A549 (cell line): ENCODE results near the gene TBL1X. TPM values are rescaled to one million over a fixed set of nuclear protein-coding genes. Genes with fewer than 3 reads are reported as not detected.

ENCODE experiments used
- ATAC-seq, 2 experiments: fragments of 200-7000 bp in 1 of 2; fragments of >200 bp in 1 of 2; cut with Nextera tagmentation in 1 of 2; cut with Tn5 transposase in 1 of 2; 3 replicates each; pipeline versions ENCODE4 v1.8.0 to v1.9.1; 2018 to 2020; ENCODE audit warnings: mild to moderate bottlenecking in 1 of 2, moderate library complexity in 1 of 2
- CTCF ChIA-PET: fragments of 300-600 bp; sonication (Branson Sonifier 250); formaldehyde crosslinking; extraction: SDS; loops from one replicate; lab custom pipeline; 2021; ENCODE audit warnings: antibody characterized with exemption, inconsistent platforms; lab: Yijun Ruan, JAX
- POLR2A ChIA-PET: fragments of 350-600 bp; formaldehyde crosslinking; extraction: SDS; loops from one replicate; lab custom pipeline; 2021; ENCODE audit warnings: antibody characterized with exemption, inconsistent platforms; lab: Yijun Ruan, JAX
- DNase-seq, 2 experiments: peaks; one replicate each; pipeline versions ENCODE4 v3.0.0 to v3.0.0-alpha.2; 2011 to 2016; ENCODE audit warnings: low read depth in 1 of 2, low spot score in 1 of 2
- FAIRE-seq: peaks from 2 replicates; lab custom pipeline; 2011; peaks lifted over from hg19 to GRCh38; lab: Jason Lieb, UNC
- H3K27ac ChIP-seq, 2 experiments: fragments of >200 bp; sonication (Bioruptor Twin); formaldehyde crosslinking; 3 replicates each; pipeline ENCODE4 v1.5.1; 2016 to 2017
- H3K4me1 ChIP-seq: fragments of >200 bp; sonication (Bioruptor Twin); formaldehyde crosslinking; 3 replicates; pipeline ENCODE4 v1.6.1; 2016
- H3K4me2 ChIP-seq: fragments of >200 bp; sonication (Bioruptor Twin); formaldehyde crosslinking; 3 replicates; pipeline ENCODE4 v1.6.1; 2016
- H3K4me3 ChIP-seq: fragments of >200 bp; sonication (Bioruptor Twin); formaldehyde crosslinking; 3 replicates; pipeline ENCODE4 v1.5.1; 2016
- H3K9me3 ChIP-seq: fragments of >200 bp; sonication (Bioruptor Twin); formaldehyde crosslinking; 3 replicates; pipeline ENCODE4 v1.6.1; 2016
- CBX8 ChIP-seq: fragments of 200-600 bp; sonication (generic); IDR thresholded peaks from 2 replicates; pipeline ENCODE4 v1.6.1; 2016
- CEBPB ChIP-seq, 2 experiments: fragments of >200 bp in 1 of 2; sonication (Bioruptor Twin) in 1 of 2; formaldehyde crosslinking in 1 of 2; IDR thresholded peaks; 2 replicates each; pipeline ENCODE4 v1.6.1; 2012 to 2016
- EHF ChIP-seq: fragments of 250-450 bp; sonication (Bioruptor Pico); IDR thresholded peaks from 2 replicates; pipeline ENCODE4 v1.5.0; 2020; ENCODE audit warnings: mild to moderate bottlenecking
- ESRRA ChIP-seq: fragments of 150-350 bp; IDR thresholded peaks from 2 replicates; pipeline ENCODE4 v1.6.1; 2014; ENCODE audit warnings: mild to moderate bottlenecking, low read length, borderline replicate concordance
- FOXS1 ChIP-seq: fragments of 250-450 bp; sonication (Bioruptor Pico); IDR thresholded peaks from 2 replicates; pipeline ENCODE4 v1.5.0; 2020; ENCODE audit warnings: mild to moderate bottlenecking, moderate library complexity
- HEYL ChIP-seq: fragments of 250-450 bp; sonication (Bioruptor Pico); IDR thresholded peaks from 2 replicates; pipeline ENCODE4 v1.8.0; 2021; ENCODE audit warnings: mild to moderate bottlenecking, moderate library complexity
- HOXB13 ChIP-seq: fragments of 250-450 bp; sonication (Bioruptor Pico); IDR thresholded peaks from 2 replicates; pipeline ENCODE4 v1.5.0; 2020; ENCODE audit warnings: low read depth, mild to moderate bottlenecking, moderate library complexity
- HOXB5 ChIP-seq: fragments of 250-450 bp; sonication (Bioruptor Pico); IDR thresholded peaks from 2 replicates; pipeline ENCODE4 v1.5.0; 2020; ENCODE audit warnings: mild to moderate bottlenecking, moderate library complexity
- JUNB ChIP-seq: fragments of >200 bp; sonication (Bioruptor Twin); formaldehyde crosslinking; IDR thresholded peaks from 2 replicates; pipeline ENCODE4 v1.6.1; 2016
- KDM5A ChIP-seq: fragments of 200-600 bp; sonication (generic); IDR thresholded peaks from 2 replicates; pipeline ENCODE4 v1.6.1; 2016; ENCODE audit warnings: antibody characterized with exemption, mild to moderate bottlenecking
- NPAS2 ChIP-seq: fragments of 250-450 bp; sonication (Bioruptor Pico); IDR thresholded peaks from 2 replicates; pipeline ENCODE4 v1.8.0; 2022; ENCODE audit warnings: mild to moderate bottlenecking, moderate library complexity, borderline replicate concordance
- RARB ChIP-seq: fragments of 250-450 bp; sonication (Bioruptor Pico); IDR thresholded peaks from 2 replicates; pipeline ENCODE4 v1.8.0; 2021; ENCODE audit warnings: mild to moderate bottlenecking, moderate library complexity
- RCOR1 ChIP-seq: fragments of 150-350 bp; IDR thresholded peaks from 2 replicates; pipeline ENCODE4 v1.6.1; 2014; ENCODE audit warnings: antibody characterized with exemption, low read length, low read depth
- SREBF2 ChIP-seq: fragments of 450-650 bp; IDR thresholded peaks from 2 replicates; pipeline ENCODE4 v1.6.1; 2014; ENCODE audit warnings: mild to moderate bottlenecking, moderate library complexity
- TP53 ChIP-seq: fragments of 250-450 bp; sonication (Bioruptor Pico); IDR thresholded peaks from 2 replicates; pipeline ENCODE4 v1.5.0; 2021; ENCODE audit warnings: mild to moderate bottlenecking, moderate library complexity
- ZFP36 ChIP-seq: fragments of 450-650 bp; IDR thresholded peaks from 2 replicates; pipeline ENCODE4 v1.6.1; 2014; ENCODE audit warnings: borderline replicate concordance; ENCODE audit not compliant: partially characterized antibody
- ZNF302 ChIP-seq: fragments of 250-450 bp; sonication (Bioruptor Pico); IDR thresholded peaks from 2 replicates; pipeline ENCODE4 v1.9.0; 2021; ENCODE audit warnings: inconsistent platforms, mild to moderate bottlenecking, moderate library complexity
- WGBS: methylation state at CpG from one replicate; pipeline ENCODE4 v1.1.6; 2017; ENCODE audit errors: missing lambda C conversion rate; 5-methylcytosine and 5-hydroxymethylcytosine counted together
- polyA plus RNA-seq, 4 experiments: library from polyadenylated mRNA; depleted of rRNA in 3 of 4; stranded (reverse); fragments of >200 nt; fragmentation: RNase III in 1 of 4; extraction: RNeasy Plus Mini Kit Qiagen cat#74134 plus additional on column Dnase treatment in 1 of 4; gene quantifications; 2 replicates in 3 of 4; 3 replicates in 1 of 4; pipeline ENCODE4 v1.2.3, GENCODE V29; 2011 to 2017
- TF ChIP-seq, protein P1 (sequence below): IDR thresholded peaks from 2 replicates; pipeline ENCODE4 v1.6.1; 2012
- TF ChIP-seq, protein P2 (sequence below): IDR thresholded peaks from 2 replicates; pipeline ENCODE4 v1.6.1; 2012; ENCODE audit warnings: low read depth, borderline replicate concordance
- TF ChIP-seq, protein P3 (sequence below): fragments of >200 bp; sonication (Bioruptor Twin); formaldehyde crosslinking; IDR thresholded peaks from 3 replicates; pipeline ENCODE4 v1.6.1; 2016
- TF ChIP-seq, protein P4 (sequence below): fragments of 250-450 bp; sonication (Bioruptor Pico); IDR thresholded peaks from 2 replicates; pipeline ENCODE4 v1.5.0; 2020; ENCODE audit warnings: low read depth, mild to moderate bottlenecking, moderate library complexity
- TF ChIP-seq, protein P5 (sequence below): fragments of 450-650 bp; IDR thresholded peaks from 2 replicates; pipeline ENCODE4 v1.6.1; 2014; ENCODE audit warnings: antibody characterized with exemption
- TF ChIP-seq, protein P6 (sequence below): fragments of 150-350 bp; IDR thresholded peaks from 2 replicates; pipeline ENCODE4 v1.6.1; 2014; ENCODE audit warnings: low read depth, mild to moderate bottlenecking, low read length

TBL1X gene
- polyA plus RNA-seq, 2 of the 4 experiments (the other 2 are of a cell fraction), result 14.6 to 18.0 TPM

DNA sequence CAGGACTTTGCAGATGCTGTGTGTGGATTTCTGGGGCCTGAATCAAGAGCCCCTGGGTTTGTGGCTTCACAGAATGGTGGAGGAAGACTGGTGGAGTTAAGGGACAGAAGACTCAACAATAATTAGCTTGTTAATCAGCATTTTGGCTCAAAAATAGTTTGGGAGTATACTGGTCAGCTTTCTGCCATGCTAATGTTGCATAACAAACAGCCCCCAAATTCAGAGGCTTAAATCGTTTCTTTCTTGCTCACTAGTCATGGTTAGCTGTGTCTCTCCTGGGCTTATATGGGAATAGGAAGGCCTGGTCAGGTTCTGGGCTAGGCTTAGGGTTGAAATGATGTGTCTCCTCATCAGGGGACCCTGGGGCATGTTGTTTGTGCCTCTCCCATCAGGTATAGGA is 24.4 kb downstream of the TBL1X start:
- ATAC-seq (no peak), DNase-seq (no peak), FAIRE-seq (no peak)
- Histone ChIP-seq H3K4me2 (no peak overlapping the region), H3K27ac (no peak overlapping the region), H3K4me1 (no peaks in the 10 kb centered on the region), H3K9me3 (no peaks in the 10 kb centered on the region), H3K4me3 (no peak overlapping the region)
- POLR2A ChIA-PET, result interaction anchor here (0.5 kb wide), 1 partner anchor 62 kb away, joined by 5 read pairs; no protein-coding TSS in a partner anchor
- CTCF ChIA-PET, result interaction anchor here (1.3 kb wide), 1 partner anchor 9 kb away, joined by 4 read pairs; no protein-coding TSS in a partner anchor
- TF ChIP-seq HOXB5 (CRISPR knock-in tag), result no peak
- no peak for TF ChIP-seq KDM5A
- no peak for TF ChIP-seq JUNB
- TF ChIP-seq RCOR1, result no peak
- no peak for TF ChIP-seq RARB (CRISPR knock-in tag)
- TF ChIP-seq HOXB13 (CRISPR knock-in tag), result no peak
- TF ChIP-seq NPAS2 (CRISPR knock-in tag), result no peak
- TF ChIP-seq, protein P1, sequence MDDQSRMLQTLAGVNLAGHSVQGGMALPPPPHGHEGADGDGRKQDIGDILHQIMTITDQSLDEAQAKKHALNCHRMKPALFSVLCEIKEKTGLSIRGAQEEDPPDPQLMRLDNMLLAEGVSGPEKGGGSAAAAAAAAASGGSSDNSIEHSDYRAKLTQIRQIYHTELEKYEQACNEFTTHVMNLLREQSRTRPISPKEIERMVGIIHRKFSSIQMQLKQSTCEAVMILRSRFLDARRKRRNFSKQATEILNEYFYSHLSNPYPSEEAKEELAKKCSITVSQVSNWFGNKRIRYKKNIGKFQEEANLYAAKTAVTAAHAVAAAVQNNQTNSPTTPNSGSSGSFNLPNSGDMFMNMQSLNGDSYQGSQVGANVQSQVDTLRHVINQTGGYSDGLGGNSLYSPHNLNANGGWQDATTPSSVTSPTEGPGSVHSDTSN, result no peak
- TF ChIP-seq, protein P2, sequence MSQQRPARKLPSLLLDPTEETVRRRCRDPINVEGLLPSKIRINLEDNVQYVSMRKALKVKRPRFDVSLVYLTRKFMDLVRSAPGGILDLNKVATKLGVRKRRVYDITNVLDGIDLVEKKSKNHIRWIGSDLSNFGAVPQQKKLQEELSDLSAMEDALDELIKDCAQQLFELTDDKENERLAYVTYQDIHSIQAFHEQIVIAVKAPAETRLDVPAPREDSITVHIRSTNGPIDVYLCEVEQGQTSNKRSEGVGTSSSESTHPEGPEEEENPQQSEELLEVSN, result no peak
- TF ChIP-seq SREBF2, result no peak
- no peak for TF ChIP-seq HEYL (CRISPR knock-in tag)
- no peak for TF ChIP-seq CBX8
- 77% methylated on average over 1 of the region's 1 CpG for WGBS

DNA sequence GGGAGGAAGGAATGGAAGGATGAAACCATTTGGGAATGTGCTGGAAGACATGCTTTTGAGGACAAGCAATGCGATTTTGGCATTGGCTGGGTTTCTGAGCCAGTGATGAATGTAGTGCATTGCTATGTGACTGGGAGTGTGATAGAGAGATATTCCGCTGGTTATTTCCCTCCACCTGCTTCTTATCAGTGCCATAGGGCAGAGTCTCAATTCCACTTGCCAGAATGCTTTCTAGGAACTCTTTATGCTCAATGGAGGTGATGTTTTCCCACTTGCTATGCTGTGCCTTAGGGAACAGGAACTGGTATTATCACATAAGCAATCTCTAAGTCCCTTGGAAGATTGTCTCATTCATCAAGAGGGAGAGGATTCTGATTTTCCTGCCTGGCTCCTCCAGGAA is 28.0 kb downstream of the TBL1X start:
- WGBS, result 91% methylated on average over 2 of the region's 2 CpGs
- H3K4me2 ChIP-seq, result no peak overlapping the region
- TF ChIP-seq ESRRA (no peak), TP53 (no peak), ZNF302 (CRISPR knock-in tag) (no peak)
- TF ChIP-seq, all 56 proteins: peak for 0
- ChIA-PET POLR2A (no interaction called here), CTCF (interaction anchor here (1.3 kb wide), 1 partner anchor 7 kb away, joined by 3 read pairs; no protein-coding TSS in a partner anchor)
- Histone ChIP-seq H3K4me3 (no peak overlapping the region), H3K9me3 (no peaks in the 10 kb centered on the region), H3K27ac (no peak overlapping the region), H3K4me1 (no peaks in the 10 kb centered on the region)
- ATAC-seq, result no peak
- FAIRE-seq, result no peak
- no peak for DNase-seq

DNA sequence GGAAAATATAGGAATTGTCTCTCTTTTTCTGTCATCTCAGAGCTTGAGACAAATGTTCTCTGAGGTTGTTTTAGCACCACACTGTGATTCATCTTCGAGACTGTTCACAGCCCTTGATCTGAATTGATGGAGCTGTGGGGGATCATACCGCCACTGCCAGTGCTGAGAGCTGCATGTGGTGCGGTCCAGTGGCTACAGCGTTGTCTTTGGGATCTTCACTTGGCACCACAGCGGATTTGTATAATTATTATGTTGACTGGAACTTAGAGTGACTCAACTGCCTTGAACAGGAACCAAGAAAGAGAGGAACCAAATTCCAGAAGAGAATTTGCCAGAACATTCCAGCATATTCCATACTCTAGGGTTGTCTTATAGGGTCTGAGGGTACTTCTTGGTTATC is 29.1 kb downstream of the TBL1X start:
- Histone ChIP-seq H3K4me3 (no peak overlapping the region), H3K4me1 (no peaks in the 10 kb centered on the region), H3K9me3 (no peaks in the 10 kb centered on the region), H3K27ac (no peak overlapping the region), H3K4me2 (no peak overlapping the region)
- DNase-seq (no peak), ATAC-seq (no peak), FAIRE-seq (peak; percentile 89)
- POLR2A ChIA-PET, result no interaction called here
- CTCF ChIA-PET, result interaction anchor here (1.2 to 1.3 kb wide), 2 partner anchors 8 to 678 kb away, joined by 3 read pairs; no protein-coding TSS in a partner anchor
- TF ChIP-seq FOXS1 (CRISPR knock-in tag), result no peak
- TF ChIP-seq, protein P3, sequence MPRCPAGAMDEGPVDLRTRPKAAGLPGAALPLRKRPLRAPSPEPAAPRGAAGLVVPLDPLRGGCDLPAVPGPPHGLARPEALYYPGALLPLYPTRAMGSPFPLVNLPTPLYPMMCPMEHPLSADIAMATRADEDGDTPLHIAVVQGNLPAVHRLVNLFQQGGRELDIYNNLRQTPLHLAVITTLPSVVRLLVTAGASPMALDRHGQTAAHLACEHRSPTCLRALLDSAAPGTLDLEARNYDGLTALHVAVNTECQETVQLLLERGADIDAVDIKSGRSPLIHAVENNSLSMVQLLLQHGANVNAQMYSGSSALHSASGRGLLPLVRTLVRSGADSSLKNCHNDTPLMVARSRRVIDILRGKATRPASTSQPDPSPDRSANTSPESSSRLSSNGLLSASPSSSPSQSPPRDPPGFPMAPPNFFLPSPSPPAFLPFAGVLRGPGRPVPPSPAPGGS, result no peak
- no peak for TF ChIP-seq ZFP36
- TF ChIP-seq KDM5A, result no peak
- TF ChIP-seq, protein P4, sequence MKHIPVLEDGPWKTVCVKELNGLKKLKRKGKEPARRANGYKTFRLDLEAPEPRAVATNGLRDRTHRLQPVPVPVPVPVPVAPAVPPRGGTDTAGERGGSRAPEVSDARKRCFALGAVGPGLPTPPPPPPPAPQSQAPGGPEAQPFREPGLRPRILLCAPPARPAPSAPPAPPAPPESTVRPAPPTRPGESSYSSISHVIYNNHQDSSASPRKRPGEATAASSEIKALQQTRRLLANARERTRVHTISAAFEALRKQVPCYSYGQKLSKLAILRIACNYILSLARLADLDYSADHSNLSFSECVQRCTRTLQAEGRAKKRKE, result no peak
- TF ChIP-seq EHF (CRISPR knock-in tag), result no peak
- no peak for TF ChIP-seq CEBPB (IDR thresholded peaks at IDR 0.05)
- TF ChIP-seq, protein P5, sequence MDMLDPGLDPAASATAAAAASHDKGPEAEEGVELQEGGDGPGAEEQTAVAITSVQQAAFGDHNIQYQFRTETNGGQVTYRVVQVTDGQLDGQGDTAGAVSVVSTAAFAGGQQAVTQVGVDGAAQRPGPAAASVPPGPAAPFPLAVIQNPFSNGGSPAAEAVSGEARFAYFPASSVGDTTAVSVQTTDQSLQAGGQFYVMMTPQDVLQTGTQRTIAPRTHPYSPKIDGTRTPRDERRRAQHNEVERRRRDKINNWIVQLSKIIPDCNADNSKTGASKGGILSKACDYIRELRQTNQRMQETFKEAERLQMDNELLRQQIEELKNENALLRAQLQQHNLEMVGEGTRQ, result no peak
- TF ChIP-seq, protein P6, sequence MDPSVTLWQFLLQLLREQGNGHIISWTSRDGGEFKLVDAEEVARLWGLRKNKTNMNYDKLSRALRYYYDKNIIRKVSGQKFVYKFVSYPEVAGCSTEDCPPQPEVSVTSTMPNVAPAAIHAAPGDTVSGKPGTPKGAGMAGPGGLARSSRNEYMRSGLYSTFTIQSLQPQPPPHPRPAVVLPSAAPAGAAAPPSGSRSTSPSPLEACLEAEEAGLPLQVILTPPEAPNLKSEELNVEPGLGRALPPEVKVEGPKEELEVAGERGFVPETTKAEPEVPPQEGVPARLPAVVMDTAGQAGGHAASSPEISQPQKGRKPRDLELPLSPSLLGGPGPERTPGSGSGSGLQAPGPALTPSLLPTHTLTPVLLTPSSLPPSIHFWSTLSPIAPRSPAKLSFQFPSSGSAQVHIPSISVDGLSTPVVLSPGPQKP, result no peak
- WGBS, result 97% methylated on average over 5 of the region's 5 CpGs
